CD4-positive, alpha-beta T cell treated with Interleukin-21 for 1 hour (primary cell): Measurements from ENCODE around the gene SLC43A1.

Experiments used
- DNase-seq: peaks from one replicate; pipeline ENCODE4 v3.0.0-alpha.2; 2020

Gene SLC43A1

DNA sequence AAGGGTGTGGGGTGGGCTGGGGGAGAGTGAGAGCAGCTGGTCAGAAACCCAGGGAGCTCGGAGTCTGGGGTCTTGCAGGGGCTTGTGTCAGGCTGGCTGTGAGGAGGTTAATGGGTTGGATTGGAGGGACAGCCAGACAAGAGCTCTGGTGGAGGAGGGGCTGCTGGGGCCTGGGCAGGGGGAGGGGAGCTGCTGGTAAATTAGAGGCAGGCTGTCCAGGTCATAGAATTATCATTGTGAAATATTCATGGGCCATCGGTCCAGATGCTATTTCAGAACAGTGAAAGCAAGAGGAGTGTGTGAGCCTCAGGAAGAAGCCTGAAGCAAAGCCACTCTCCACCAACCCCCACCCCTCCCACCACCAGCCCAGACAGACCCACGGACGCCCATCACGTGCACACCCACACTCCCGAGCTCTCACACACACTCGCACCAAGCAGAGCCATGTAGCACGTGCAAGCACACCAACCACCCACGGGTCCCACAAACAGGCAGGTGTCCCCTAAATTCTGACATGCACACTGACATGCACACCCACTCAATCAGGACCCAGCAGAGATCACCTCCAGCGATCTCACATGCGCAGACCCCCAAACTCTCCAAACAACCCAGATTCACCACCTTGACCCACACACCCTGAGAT lies 36.4 kb downstream of the SLC43A1 start:
- no peak for DNase-seq

DNA sequence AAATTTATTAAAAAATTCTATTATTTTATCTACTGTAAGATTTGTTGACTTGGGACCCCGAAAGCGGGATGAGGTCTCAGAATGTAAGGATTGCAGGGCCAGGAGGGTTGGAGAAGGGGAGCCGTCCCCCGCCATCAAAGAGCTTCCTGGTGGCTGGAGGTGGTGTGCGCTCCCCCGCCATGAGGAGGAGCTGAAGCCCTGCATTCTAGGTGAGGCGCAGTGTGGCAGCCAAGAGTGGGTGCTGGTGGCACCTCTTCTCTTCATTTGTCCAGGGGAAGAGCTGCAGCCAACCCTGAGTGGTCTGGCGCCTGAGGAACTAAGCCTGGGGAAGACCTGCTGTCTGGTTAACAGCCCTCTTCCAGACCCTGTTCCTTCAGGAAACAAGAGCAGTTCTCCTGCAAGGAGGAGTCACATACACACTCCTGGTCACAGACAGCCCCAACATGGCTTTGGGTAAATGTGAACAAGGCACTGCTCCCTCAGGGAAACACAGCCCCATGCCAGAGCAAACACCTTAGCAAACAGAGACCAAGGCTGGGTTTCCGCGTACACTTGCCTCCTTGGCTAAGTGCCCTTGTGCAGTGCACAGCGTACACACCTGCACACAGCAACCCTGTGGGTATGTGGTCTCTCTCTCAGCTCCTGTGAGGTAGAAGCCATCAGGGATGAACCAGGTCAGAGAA lies 37.9 kb downstream of the SLC43A1 start:
- no peak for DNase-seq

GRCh38 chr11:57476757-57477506 lies 38.6 kb downstream of the SLC43A1 start:
- peak; percentile 28 for DNase-seq

GRCh38 chr11:57476047-57476756 lies 39.3 kb downstream of the SLC43A1 start:
- peak; percentile 27 for DNase-seq

GRCh38 chr11:57475671-57476046 lies 39.8 kb downstream of the SLC43A1 start:
- DNase-seq = no peak

DNA sequence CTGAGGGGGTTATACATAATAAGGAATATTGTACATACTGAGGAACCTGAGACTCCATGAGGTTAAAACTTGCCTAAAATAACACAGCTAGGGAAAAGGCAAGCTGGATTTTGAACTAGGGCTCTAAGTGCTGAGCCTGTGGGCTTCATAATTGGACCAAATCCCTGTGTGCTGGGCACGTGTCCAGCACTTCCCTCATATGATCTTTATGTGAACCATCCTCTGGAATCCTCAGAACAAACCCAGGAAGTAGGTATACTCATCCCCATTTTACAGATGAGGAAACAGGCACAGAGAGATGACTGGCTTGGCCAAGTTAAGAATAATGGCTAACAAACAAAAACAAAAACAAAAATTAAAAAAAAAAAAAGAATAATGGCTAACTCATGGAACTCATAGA lies 40.3 kb downstream of the SLC43A1 start:
- DNase-seq = no peak

DNA sequence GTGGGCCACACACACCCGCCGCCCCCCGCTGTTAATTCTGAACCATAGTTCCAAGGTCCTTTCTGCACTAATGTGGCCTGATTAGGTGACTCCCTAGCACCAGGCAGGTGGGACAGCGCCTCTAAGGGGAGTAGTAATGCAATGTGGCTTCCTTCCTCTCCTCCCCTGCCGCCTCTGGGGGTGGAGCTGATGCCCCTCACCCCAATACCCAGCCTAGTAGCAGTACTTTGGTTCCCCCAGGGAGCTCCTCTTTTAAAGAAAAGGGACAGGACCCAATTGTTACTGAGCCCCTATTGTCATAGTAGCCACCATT lies 40.7 kb downstream of the SLC43A1 start:
- no peak for DNase-seq

DNA sequence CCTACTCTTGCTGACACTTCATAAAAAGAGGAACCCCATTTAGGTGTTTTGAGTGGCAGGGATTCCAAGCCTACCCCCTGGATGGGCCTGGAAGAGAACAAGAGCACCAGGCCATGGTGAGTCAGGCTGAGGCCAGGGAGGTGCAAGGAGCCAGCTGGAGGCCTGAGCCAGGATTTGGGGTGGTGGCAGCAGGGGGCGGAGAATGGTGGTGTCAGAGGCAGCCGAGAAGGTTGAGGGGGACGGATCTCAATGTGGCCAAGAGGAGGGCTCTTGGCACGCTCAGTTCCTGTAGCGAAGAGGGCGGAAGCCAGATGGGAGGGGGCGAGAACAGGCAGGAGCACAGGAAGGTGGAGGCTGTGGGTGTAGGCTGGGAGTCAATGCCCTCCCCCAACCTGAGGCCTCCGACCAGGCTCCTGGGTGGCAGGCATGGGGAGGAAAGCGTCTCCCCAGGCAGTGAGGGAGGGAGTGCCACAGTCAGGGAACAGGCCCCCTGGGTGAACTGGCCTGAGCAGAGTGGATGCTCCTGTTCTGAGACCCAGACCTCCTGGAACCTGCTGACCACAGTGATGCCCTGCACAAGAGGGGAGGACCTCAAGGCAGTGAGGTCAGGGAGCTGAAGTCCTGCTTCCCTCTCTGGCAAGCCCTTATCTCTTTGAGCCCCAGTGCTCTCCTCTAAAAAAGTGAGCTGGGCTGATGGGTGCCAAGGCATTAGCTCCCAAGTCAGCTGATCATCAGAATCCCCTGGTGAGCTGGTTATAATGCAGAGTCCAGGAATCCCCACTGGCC lies 41.3 kb downstream of the SLC43A1 start:
- DNase-seq = peak; percentile 38

- no peak for DNase-seq
These were observed 42.1 kb downstream of the SLC43A1 start for GRCh38 chr11:57473285-57473841.

DNA sequence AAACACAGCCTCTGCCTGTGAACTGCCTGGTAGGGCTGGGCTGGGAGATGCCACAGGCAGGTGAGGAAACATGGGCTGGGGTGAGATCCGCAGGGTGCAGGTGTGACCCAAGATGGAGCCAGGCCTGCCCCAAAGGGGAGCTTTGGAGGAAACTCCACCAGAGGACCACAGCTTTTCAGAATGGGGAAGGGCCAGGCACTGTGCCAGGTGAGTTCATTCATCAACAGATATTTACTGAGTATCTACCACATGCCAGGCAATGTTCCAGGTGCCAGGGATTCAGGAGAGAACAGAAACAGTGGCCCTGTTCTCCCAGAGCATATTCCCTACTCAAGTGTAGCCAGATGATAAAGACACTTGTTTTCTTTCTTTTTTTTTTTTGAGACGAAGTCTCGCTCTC lies 44.0 kb downstream of the SLC43A1 start:
- no peak for DNase-seq

DNA sequence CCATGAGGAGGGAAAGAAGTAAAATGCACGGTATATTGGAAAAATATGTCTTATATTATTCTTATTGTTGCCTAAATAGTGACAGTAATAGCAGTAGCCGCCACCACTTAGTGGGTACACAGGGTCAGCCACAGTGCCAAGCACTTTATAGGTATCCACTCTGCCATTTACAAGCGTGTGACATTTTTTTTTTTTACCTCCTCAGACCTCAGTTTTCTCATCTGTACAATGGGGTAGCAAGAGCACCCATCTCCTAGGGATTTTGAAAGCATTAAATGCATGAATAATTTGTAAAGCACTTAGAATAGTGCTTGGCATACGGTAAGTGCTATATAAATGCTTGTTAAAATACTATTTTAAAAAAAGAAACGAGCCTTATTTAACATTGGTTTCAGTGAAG lies 46.2 kb downstream of the SLC43A1 start:
- DNase-seq = no peak

DNA sequence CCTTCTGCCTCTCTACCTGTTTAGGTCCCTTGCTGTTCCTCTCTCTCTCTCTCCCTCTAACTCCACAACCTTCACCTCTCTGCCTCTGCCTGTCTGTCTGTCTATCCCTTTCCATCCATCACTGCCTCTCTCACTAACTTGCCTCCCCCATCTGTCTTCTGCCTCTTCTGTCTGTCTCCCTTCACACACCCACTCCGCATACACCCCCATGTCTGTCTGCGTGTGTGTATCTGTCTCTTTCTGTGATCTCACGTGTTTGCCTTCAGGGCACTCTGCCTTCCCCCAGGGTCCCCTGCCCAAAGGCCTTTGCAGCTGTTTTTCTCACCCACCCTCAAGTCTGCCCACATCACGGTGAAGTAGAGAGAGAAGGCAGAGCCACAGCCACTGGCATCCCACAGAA lies 47.2 kb downstream of the SLC43A1 start:
- no peak for DNase-seq

GRCh38 chr11:57467508-57468157 lies 47.9 kb downstream of the SLC43A1 start:
- DNase-seq = no peak

- no peak for DNase-seq
These were observed 48.8 kb downstream of the SLC43A1 start for GRCh38 chr11:57466680-57467079.

- DNase-seq = no peak
These were observed 50.8 kb downstream of the SLC43A1 start for GRCh38 chr11:57464539-57465181.

DNA sequence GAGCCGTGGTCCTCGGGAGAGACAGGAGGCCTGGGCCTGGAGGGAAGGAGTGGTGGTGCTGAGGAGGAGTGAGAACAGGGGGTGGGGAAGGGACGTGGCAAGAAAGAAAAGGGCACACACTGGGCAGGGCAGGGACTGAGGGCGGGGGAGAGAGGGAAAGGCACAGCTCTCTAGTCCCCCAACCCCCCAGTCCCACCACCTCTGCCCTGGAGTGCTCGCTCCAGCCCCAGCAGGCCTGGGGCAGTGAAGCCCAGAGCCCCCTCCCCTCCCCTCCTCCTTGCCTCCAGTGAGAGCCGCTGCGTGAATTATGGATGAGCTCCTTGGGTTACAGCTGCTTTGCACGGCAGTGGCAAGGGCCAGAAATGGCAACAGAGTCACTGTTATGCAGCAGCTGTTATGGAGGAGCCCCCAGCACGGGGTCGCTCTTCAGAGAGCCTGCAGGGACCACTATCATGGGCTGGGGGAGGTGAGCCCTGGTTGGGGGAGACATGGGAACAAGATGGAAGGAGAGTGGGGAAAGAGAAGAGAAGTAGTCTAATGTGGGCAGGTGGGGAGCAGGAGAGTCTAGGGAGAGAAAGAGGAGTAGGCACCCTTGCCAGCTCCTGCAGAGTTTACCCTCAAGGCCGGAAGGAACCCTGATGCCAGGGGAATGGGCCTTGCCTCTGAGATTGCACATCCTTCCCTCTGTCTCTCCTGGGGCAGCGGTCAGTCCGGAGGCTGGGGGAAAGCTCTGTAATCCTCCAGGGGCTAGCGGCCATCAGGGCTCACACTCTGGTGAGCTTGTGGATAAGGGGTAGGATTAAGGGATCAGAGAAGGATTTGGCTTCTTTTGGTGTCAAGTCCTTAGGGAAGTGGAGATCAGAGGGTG lies 51.6 kb downstream of the SLC43A1 start:
- DNase-seq = no peak

GRCh38 chr11:57462597-57462996 lies 52.9 kb downstream of the SLC43A1 start:
- no peak for DNase-seq

GRCh38 chr11:57461841-57462489 lies 53.5 kb downstream of the SLC43A1 start:
- DNase-seq = no peak

DNA sequence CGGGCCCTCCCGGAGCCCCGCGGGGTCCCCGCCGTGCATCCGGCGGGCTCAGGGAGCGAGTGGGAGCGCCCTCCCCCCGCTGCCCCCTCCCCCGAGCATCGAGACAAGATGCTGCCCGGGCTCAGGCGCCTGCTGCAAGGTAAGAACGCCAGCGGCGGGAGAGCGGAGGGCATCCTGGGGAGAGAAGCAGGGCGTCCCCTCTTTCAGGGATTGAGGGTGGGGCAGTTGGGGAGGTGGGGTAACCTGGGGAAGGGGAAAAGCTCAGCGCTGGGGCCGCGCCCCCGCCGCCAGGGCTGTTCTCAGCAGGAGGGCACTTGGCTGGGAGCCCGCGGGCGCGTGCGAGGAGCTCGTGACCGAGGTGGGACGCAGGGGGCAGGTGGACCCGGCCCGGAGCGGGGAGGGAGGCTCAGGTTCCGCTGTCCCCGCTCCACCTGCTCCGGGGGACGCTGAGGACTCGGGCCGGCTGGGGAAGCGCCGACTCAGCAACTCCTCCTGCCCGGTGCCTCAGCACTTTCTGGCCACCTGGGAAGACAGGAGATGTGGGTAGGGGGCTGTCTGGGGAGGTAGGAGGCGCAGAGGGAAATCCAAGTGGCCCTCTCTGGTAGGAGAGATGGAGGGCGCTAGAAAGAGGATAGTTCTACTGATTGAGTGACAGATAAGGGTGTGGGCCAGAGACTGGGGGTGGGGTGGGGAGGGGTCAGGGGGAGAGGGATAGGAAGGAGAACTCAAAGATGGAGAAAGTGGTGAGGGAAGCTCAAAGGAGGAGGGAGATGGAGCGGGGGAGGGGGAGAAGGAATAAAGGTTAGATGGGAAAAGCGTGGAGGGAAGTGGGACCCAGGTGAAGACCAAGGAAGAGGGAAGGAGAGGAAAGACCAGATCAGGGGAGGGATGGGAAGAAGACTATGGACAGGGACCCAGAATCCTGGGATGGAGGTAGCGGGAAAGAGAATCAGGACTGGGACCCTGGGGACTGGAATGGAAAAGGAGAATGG lies 54.4 kb downstream of the SLC43A1 start:
- no peak for DNase-seq
